Mucosa of gallbladder (tissue), 1 donor: ENCODE measurements around the gene AMBP. TPM values are rescaled to one million over a fixed set of nuclear protein-coding genes. Genes with fewer than 3 reads are reported as not detected.
A peak's percentile ranks its signal among the peaks of the same experiment; 100 is the strongest.

Source experiments
- DNase-seq: peaks from one replicate; pipeline ENCODE4 v3.0.0-alpha.2; 2020; ENCODE audit warnings: low spot score
- total RNA-seq: library from RNA; stranded (reverse); gene quantifications from one replicate; pipeline ENCODE4 v1.2.1, GENCODE V29; 2021
- donor health status: DM: no; HTN: no; CAD: no.

The AMBP gene
- total RNA-seq, 1 donor from 2014 or later: 1,366 TPM

DNA sequence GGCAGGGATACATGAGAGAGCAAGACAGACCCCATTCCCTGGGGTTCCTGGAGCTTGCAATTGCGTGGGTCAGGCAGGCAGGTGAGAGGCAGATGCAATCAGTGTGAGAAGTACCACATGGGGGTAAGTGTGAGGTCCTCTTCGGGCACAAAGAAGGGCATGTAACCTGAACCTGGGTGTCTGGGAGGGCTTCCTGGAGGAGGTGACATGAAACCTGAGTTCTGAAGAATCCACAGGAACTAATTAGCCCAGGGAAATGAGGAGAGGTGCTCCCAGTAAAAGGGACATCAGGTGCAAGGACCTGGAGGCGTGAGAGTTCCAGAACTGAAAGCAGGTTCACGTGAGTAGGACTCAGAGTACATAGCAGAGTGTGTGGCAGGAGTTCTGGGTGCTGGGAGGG, 2.5 kb downstream of the AMBP start:
- DNase-seq: no peak

GRCh38 chr9:114072184-114073140, 5.6 kb downstream of the AMBP start:
- peak; percentile 50 for DNase-seq

DNA sequence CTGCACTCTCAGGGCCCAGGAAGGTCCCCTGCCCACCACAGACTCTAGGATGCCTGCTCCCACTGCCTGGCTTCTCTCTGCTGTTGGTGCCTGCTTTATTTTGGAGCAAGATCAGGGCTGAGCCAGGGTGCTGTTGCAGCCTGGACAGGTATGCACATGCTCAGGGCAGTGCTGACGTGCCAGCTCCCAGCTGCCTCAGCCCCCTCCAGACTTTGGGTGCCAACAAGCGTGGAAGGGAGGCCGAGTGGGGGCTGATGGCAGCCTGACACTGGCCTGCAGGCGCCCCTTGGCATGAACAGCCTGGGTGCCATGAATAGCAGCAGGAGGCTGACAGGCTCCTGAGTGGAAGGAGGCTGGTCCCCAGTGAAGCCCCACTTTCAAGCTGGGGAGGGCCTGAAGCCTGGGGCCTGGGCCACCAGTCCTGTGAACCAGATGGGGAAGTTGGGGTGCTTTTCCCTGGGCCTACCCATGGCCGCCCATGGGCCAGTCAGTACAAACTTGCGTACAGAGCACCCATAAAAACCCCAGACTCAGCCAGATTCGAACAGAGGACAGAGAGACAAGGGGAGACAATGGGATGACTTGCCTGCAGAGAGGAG, 6.8 kb downstream of the AMBP start:
- no peak for DNase-seq

DNA sequence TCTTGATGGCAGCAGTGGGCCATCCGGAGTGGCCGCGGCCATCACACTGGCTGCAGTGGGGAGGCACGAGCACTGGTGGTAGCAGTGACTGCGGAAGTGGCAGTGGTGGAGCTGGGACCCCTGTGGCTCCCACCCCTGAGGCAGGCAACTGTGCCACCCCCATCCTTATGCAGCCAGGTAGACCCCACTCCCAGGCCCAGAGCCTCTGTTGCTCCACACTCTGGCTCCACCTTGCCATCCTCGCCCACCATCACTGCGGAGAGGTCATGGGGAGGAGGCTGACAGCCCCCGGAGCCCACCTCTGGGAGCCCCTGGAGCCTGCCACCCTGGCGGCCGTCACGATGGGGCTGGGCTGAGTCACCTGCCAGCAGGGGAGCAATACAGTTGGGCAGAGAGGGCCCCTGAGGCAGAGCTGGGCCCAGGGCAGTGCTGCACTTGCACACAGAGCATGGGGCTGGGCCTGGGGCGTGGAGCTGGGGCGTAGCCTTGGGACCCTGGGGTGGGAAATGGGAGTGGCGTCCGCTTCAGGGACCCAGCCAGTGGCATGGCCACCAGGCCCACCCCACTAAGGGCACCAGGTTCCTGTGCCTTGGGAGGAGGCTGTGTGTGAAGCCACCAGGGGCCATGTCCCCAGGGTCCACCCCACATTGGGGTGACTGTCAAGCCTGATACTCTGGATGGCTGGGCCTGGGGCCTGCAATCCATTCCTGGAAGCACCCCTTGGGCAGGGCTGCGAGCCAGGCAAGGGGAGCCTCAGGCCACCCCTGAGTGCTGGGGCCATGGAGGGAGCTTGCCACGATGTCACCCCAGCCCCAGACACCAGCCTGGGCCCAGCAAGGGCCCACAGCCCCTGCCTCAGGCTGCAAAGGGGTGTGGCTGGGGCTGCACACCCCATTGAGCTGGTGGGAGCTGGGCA, 7.7 kb downstream of the AMBP start:
- no peak for DNase-seq

GRCh38 chr9:114069476-114070187, 8.5 kb downstream of the AMBP start:
- no peak for DNase-seq

DNA sequence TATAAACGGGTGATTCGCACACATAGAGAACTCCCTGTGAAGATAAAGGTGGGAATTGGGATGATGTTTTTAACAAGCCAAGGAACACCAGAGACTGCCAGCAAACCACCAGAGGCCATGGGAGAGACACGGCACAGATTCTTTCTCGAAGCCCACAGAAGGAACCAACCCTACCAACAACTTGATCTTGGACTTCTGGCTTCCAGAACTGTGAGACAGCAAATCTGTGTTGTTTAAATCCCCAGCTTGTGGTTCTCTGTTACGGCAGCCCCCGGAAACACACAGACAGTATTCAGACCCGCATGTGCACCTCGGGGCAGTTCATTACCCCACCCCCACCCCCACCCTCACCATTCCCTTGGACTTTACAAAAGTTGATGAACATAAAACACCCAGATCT, 12.8 kb downstream of the AMBP start:
- DNase-seq: no peak

DNA sequence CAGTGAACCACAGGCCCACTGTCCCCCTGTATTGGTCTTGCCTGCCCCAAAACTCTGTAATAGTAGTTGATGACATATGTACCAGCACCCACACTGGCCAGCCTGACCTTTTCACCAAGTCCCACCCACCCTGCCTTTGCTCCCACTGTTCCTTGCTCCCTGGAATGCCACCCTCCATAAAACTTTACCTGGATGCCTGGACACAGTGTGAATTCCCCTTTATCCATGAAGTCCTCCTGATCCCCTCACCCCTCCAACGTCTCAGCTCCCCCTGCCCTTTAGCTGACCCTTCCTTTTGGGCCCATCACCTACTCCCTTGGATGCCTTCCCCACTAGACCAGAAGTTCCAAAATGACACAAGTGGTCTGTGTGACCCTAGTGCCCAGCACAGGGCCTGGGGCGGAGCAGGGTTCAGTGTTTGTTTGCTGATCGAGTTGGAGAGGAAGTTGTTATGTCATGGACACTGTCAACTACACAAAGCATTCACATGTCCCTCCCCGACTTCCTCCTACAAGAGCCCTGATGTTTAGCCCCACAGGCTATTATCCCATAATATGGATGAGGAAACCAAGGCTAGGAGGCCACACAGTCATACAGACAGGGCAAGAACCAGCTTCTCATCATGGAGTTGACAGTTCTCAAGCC, 16.1 kb downstream of the AMBP start:
- no peak for DNase-seq

GRCh38 chr9:114061292-114061691, 16.8 kb downstream of the AMBP start:
- DNase-seq: no peak

DNA sequence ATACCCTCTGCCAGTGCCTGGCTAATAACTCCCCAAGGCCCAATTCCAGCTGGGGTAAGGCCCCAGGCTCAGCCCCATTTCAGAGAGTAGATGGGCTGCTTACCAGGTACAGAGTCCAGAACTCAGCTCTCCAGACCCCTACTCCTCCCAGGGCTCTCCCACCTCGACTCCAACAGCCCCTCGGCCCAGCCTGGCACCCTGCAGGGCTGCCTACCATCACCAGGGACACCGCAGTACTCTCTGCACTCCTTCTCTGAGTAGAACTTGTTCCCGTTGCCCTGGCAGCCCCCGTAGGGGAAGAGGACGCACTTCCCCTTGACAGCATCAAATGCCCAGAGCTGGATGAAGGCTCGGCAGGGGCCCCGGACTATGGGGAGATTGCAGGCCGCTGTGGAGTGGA, 17.4 kb downstream of the AMBP start:
- no peak for DNase-seq

GRCh38 chr9:114060070-114060469, 18.0 kb downstream of the AMBP start:
- no peak for DNase-seq

DNA sequence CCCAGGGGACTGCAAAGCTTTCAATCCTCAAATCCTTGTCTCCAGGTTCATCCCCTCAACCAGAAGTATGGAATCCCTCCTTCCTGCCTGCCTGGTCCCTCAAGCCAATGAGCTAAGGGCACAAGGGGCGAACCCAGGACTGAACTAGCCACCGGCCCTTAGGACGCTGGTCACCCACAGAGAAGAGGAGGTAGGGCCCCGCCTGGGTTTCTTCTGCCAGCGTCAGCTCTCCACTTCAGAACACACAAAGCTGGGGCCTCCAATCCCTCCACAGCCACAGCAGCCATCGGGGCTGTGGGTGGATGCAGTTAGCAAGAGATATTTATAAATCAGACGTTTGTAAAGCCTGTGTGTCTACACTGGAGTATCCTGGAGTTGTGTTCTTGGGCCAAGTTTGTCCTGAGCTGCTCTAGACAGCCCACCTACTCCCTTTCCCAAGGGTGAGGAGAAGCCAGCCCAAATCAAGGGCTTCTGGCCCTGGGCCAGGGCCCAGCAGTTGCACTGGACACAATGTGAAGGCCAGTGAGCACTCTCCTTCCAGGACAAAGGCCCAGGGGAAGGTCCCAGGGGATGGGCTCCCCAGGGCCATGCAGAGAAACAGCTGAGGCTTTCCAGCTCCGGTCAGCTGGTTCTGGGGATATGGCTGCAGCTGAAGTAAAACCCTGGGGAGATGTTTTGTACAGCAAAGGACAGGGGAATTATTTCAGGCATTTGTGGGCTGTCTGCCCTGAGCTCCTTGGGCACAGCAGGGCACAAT, 18.9 kb downstream of the AMBP start:
- no peak for DNase-seq

- no peak for DNase-seq
Measured at GRCh38 chr9:114058688-114059046, 19.4 kb downstream of the AMBP start.

GRCh38 chr9:114057161-114057885, 20.8 kb downstream of the AMBP start:
- DNase-seq: no peak

GRCh38 chr9:114056527-114056926, 21.6 kb downstream of the AMBP start:
- no peak for DNase-seq

- DNase-seq: no peak
Measured at GRCh38 chr9:114055894-114056293, 22.2 kb downstream of the AMBP start.

GRCh38 chr9:114055061-114055460, 23.0 kb downstream of the AMBP start:
- DNase-seq: no peak

DNA sequence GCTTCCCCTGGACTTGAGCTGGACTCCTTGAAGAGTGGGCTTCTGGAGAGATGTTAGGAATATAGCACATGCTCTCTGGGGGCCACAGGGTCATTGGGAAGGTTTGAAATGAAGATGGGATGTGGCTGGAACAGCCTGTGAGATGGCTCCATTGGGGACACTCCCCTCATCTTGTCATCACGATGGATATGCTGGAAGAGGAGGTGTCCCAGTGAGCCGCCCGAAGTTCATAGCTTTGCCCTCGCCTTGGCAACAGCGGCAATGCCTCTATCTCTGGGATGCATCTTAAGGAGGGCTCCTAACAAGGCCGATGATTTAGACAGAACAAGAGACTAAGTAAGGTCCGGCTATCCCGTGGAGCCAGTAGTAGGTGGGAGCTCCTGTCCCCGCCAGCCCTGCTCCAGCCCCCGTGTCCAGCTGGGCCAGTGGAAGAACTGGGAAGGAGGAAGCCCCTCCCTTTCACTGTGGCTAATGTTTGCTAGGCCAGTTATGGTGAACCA, 23.9 kb downstream of the AMBP start:
- DNase-seq: no peak

- DNase-seq: no peak
Measured at GRCh38 chr9:114053246-114054005, 24.7 kb downstream of the AMBP start.

DNA sequence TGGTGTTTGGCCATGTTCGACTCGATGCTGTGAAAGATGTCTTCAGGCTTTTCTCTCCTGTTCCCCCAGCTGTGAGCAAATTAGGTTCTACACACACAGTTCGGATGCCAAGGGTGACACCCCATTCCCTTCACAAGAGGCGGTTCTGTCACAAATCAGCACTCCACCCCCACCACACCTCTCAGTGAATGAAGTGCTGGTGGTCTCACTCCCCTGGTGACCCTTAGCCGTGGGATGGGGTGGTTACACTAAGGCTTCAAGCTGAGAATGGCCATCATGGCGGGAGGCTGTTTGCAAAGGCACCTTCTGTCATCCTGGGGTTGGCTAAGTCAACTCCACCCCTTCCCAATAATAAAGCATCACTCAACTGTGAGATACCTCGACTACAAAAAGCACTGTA, 26.4 kb downstream of the AMBP start:
- DNase-seq: no peak
